Stimulated activated CD8-positive, alpha-beta memory T cell treated with anti-CD3 and anti-CD28 coated beads, Interleukin-2, amount 100 ng/mL, for 1 hour (primary cell): ENCODE data around the gene KMT2D.
"Not testable (repeated sequence)": the region's sequence is repeated elsewhere in the genome, so short reads cannot be mapped to it uniquely, and the experiment has no call there.

Experiments
- DNase-seq, 2 donors: peaks; one replicate each; pipeline ENCODE4 v3.0.0-alpha.2; 2020; ENCODE audit warnings: low read depth in 2 of 2

Gene KMT2D

DNA sequence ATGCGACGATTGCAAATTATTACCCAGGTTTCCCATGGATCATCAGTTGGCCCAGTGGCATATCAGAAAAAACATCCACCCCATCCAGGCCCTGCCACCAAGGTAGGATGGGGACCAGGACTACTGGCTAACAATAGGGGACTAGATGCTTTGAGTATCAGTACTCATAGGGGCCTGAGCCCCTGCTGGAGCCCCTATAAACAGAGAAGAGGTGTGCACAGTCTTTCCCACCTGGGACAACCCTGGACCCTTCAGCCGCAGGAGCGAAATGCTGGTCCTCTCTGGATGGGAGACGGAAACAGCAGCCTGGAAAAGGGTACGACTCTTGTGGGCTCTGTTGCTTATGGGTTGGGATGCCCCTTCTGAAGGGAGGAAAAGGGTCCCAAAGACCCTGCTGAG lies 28.3 kb upstream of the KMT2D start:
- DNase-seq = no peak

- peak; percentile 43 to 44 for DNase-seq
Measured at GRCh38 chr12:49088150-49088931, 27.7 kb upstream of the KMT2D start.

DNA sequence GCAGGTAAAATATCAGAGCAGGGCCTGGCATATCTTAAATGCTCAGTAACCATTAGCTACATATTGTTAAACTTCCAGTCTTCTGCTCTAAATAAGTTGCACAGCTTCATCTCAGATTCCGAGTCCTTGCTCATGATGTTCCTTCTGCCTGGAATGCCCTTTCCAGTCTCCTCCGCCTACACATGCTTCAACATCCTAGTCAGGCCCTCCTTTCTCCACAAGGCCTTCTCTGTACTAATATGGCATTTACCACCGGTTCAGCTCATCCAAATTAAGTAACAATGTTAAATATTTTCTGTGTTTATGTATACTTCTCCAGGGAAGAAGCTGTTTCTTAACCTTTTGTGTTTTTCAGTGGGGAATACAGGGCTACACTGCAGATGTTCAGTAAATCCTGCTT lies 25.5 kb upstream of the KMT2D start:
- DNase-seq = no peak

DNA sequence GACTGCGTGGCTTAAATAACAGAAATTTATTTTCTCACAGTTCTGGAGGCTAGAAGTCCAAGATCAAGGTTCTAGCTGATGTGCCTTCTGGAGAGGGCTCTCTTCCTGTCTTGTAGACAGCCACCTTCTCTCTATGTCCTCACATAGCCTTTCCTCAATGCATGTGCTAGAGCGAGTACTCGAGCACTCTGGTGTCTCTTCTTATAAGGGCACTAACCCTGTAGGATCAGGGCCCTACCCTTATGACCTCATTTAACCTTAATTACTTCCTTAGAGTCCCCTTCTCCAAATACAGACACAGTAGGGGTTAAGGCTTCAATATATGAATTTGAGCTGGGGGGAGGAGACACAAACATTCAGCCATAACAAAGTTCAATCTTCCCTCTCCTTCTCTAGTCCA lies 23.8 kb upstream of the KMT2D start:
- no peak for DNase-seq

DNA sequence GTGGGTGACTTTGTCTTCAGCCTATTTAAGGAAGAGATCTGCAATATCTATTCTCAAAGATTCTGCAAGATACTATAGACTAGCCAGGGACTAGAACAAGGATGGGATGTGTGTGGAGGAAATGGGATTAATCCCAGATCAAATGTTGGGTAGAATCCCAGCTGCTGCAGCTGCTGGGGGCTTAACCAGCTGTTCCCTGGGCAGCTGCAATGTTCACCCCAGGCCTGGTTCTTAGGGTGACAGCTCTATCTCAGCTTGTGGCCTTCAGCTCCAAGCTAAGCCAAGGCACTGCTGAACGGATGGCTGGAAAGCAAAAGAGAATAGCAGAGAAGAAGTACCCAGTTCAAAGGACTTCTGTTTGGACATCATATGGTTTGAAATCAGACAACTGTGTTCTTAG lies 19.2 kb upstream of the KMT2D start:
- DNase-seq = no peak

GRCh38 chr12:49070971-49071370 lies 10.4 kb upstream of the KMT2D start:
- DNase-seq = no peak

GRCh38 chr12:49069507-49070346 lies 9.1 kb upstream of the KMT2D start, which contains the start of gene RHEBL1:
Gene RHEBL1 (minus strand): TSS chr12:49069979. CDS start chr12:49069785, 194 bp downstream.
- DNase-seq = peak; percentile 95 to 97

- no peak for DNase-seq
Measured at GRCh38 chr12:49068879-49069506, 8.4 kb upstream of the KMT2D start.

DNA sequence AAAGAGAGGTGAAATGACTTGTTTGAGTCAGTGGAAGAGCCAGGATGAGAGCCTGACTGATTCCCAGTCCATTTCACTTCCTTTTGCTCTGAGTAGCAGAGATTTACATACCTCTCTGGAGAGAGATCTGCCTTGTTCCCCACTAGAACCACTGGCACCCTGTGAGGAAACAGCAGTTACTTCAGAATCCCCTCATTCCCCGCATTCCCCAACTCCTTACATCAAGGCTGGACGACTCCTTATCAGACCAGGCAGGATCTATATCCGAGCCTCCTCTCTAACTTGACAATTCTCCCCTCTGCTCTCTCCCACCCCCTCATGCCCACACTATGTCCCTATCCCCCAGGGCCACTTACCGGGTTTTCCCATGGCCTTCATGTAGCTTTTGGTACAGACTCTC lies 5.5 kb upstream of the KMT2D start:
- DNase-seq = no peak

- DNase-seq = no peak
Measured at GRCh38 chr12:49064767-49065152, 4.2 kb upstream of the KMT2D start.

- DNase-seq = not testable (repeated sequence)
Measured at GRCh38 chr12:49061916-49062315, 1.3 kb upstream of the KMT2D start.

- no peak for DNase-seq
Measured at GRCh38 chr12:49061157-49061650, 610 bp upstream of the KMT2D start.

DNA sequence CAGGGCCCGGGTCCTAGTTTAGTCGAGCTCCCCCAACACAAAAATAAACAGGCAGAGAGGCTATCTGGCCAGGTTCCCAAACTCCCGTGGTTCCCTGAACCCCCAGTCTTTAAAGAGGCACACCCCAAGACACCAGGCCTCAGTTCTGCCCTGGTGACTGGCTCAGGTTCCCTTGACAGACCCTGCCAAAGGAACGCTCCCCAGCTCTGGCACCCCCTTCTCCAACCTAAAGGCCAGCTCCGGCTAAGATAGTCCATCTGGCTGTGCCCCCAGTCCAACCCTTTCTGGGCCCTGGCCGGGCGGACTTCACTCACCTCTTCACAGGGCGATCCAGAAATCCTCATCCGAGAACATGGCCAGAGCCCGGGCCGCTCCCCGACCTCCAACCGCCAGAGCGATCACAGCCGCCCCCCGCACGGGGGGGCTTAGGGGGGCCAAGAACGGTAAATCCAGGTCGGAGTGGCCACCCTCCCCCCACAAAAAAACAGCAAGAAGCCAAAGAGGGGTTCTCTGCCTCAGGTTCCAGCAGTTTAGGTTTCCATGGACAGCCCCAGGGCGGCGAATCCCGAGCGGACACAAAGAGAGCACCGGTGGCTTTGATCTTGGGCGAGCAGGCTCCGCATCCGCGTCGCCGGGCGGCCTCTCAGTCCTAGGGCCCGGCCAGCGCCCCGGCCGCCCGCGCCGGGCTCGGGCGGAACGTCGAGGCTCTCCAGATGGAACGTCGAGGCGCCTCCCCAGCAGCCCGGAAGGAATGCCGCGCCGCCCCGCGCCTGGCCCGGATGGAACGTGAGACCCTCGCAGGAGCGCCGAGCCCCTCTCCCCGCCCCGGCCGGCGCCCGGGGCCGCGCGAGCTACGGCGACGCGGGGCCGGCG lies 1.1 kb downstream of the KMT2D start:
- no peak for DNase-seq

GRCh38 chr12:49059045-49059298 lies 1.6 kb downstream of the KMT2D start:
- DNase-seq = no peak

DNA sequence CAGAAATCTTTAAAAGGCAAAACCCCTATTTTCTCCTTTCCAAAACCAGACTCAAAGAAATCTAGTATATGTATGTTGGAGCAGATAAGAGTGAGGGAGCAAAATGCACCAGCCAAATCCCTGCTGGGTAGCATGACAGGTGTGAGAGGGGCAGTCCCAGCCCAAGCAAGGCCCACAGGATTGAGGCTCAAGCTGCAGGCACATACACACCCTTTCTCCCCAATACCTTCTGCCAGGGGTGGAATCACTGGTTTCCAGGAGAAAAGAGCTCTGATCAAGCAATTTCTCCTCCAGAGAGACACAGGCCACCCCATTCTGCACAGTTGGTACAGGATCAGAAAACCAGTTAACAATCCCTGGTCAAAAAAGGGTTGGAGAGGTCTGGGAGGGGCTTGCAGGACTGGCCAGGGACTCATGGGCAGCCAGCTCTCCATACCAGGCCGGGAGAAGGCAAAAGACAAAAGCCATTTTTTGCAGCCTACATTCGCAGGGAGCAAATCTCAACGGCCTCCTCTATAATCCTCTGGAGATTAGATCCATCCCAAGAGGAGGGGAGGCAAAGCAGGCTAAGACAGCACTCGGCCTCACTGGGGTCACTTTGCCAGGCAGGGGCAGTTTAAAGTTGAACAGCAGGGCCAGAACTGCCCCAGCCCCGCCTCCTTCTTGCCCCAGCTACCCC lies 2.1 kb downstream of the KMT2D start:
- DNase-seq = no peak

DNA sequence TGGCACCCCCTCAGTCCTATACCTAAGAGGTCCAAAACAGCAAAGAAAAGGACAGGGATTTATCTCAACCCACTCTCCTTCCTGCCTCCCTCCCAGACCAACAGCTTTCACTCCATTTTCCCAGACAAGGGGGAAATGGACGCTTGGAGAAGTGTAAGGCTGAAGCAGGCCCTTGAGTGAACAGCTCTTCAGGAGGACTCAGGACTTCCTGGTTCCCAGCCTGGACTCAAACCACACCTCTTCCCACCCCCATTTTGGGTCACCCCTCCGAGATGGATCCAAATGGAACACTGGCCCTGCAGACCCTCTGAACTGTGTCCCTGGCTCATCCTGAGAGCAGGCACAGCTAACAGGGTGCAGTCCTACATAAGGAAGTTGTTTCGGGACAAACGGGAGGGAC lies 2.7 kb downstream of the KMT2D start:
- no peak for DNase-seq

DNA sequence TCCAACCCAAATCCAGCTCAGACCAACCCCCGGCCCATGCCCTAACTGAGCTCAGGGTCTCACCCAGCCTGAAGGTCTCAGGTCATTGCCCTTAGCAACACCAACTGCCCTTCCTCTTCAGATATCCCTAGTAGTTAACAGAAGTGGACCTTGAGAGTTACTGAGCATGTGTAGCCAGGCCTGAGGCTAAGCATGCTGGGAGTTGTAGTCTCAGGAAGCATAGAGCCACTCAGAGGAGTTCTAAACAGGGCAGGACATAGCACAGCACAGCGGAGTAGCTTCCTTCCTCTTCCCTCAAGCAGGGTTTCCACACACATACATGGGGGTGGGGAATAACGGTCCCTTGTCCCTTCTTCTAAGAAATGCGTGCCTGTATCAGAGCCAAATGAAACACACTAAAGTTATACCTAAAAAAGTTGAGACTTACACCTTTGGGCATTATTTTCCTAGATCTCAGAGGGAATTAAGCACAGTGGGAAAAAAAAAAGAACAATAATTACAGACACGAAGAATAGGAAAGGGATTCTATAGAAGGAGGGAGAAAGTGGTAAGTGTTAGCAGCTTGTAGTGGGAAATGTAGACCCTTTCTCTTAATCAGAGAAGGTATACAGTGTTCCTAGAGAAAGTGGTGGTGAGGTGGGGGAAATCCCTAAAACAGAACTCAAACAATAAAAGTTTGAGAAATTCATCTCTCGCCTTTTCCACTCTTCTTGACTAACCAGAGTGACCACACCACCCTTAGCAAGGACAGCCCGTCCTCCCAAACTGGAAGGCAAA lies 4.4 kb downstream of the KMT2D start:
- DNase-seq = no peak

- no peak for DNase-seq
Measured at GRCh38 chr12:49055092-49055491, 5.5 kb downstream of the KMT2D start.

GRCh38 chr12:49054524-49054923 lies 6.1 kb downstream of the KMT2D start:
- no peak for DNase-seq

- DNase-seq = no peak
Measured at GRCh38 chr12:49054096-49054495, 6.5 kb downstream of the KMT2D start.
